Measurements from ENCODE around the gene KRTAP5-1. TPM values are rescaled to one million over a fixed set of nuclear protein-coding genes. Genes with fewer than 3 reads are reported as not detected.

Gene KRTAP5-1
- total RNA-seq, 2 donors from 2014 or later = not detected

DNA sequence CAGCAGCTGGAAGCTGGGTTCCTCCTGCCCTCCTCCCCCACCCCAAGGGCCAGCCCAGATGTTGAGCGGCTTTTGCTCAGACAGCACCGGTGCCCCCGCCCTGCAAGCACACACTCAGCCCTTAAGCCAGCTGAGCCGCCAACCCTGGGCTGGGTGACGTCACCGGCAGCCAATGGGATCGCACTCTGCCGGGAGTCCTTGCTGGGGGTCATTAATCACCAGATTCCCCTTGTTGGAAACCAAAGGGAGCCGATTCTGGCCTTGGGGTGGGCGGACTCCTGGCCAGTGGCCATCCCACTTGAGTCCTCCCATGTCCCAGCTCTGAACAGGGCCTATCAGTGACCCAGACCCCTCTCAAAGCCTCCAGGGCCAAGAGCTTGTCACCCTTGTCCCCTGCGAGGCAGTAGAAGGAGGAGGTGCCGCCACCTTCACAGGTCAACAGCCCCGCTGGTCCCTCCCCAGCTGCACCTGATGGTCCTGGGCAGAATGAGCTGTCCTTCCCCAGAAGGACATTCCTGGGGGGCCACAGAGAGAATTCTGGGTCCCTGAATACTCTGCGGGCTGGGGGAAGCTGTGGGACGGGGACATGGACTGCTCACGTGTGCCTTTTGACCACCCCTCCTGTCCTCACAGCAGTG, 20.4 kb downstream of the KRTAP5-1 start:
- Histone ChIP-seq H3K36me3 (ENCODE audit: control insufficient read depth, insufficient read depth, low read length) (no peaks in the 10 kb centered on the region), H3K27ac (ENCODE audit: low read depth, low read length) (peak overlapping the region; percentile 51), H3K4me1 (ENCODE audit: control insufficient read depth, insufficient read depth, low read length) (peaks cover 17% of the 10 kb centered on the region), H3K9ac (ENCODE audit: extremely low read depth, low read length, poor library complexity, severe bottlenecking) (no peak overlapping the region), H3K4me3 (ENCODE audit: low read length) (no peak overlapping the region), H3K27me3 (ENCODE audit: control insufficient read depth, insufficient read depth, low read length, poor library complexity, severe bottlenecking) (no peaks in the 10 kb centered on the region), H3K9me3 (ENCODE audit: control insufficient read depth, low read length) (no peaks in the 10 kb centered on the region)
- Mint-ChIP-seq H3K27me3 (ENCODE audit: insufficient read depth) (peaks cover 2% of the 10 kb centered on the region), H3K27ac (no peak overlapping the region), H3K36me3 (ENCODE audit: low read depth) (no peaks in the 10 kb centered on the region), H3K4me1 (peaks cover 20% of the 10 kb centered on the region), H3K4me3 (no peak overlapping the region), H3K9me3 (no peaks in the 10 kb centered on the region)
- 47 to 68% methylated on average over 8 to 16 of the region's 16 CpGs for WGBS, 2 experiments (ENCODE audit: insufficient coverage in 1 of 2, insufficient read length in 1 of 2)
- TF ChIP-seq CTCF (conservative IDR thresholded peaks at IDR 0.05) = no peak
- DNase-seq = peak; percentile 92

DNA sequence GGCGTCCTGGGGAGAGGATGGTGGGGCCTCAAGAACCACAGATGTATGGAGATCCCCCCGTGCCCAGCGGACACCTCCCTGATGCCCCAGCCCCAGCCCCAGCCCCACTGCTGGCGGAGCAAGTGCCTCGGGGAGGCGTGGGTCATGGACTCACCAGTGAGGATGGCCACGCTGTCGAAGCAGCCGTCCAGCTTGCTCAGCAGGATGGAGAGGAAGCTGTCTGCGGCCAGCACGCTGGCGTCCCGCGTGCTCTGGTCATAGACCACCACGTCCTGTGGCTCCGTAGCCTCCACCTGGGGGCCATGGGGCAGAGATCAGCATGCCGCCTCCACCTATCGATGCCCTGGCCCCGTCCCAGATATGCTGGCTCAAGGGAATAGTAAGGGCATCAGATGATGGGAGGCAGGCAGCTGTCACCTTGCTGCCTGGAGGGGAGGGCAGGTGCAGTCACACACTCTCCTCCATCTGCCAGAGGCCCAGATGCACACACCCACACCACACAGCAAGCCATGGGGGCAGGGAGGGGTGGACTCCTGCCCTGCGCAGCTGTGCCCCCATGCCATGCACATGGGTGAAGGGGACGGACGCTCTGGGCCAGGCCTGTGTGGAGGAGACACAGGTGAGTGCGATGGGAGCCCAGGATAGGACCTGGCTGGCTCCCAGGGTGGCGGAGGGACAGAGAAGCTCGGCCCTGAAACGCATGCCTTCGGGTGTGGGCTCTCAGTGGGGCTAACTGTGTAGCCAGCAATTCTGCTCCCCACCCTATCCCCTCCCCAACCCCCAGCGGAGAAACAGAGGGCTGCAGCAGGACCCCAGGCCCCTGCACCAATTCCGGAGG, 21.2 kb downstream of the KRTAP5-1 start:
- H3K4me3 ChIP-seq (ENCODE audit: low read length) = no peak overlapping the region
- H3K27me3 ChIP-seq (ENCODE audit: control insufficient read depth, insufficient read depth, low read length, poor library complexity, severe bottlenecking) = no peaks in the 10 kb centered on the region
- WGBS, 2 experiments (ENCODE audit: insufficient coverage in 1 of 2, insufficient read length in 1 of 2) = 88 to 95% methylated on average over 16 to 29 of the region's 29 CpGs
- H3K36me3 ChIP-seq (ENCODE audit: control insufficient read depth, insufficient read depth, low read length) = no peaks in the 10 kb centered on the region
- Mint-ChIP-seq H3K27me3 (ENCODE audit: insufficient read depth) (no peaks in the 10 kb centered on the region), H3K4me3 (no peak overlapping the region), H3K9me3 (no peaks in the 10 kb centered on the region), H3K36me3 (ENCODE audit: low read depth) (no peaks in the 10 kb centered on the region), H3K27ac (no peak overlapping the region), H3K4me1 (peaks cover 14% of the 10 kb centered on the region)
- no peak overlapping the region for H3K27ac ChIP-seq (ENCODE audit: low read depth, low read length)
- peaks cover 17% of the 10 kb centered on the region for H3K4me1 ChIP-seq (ENCODE audit: control insufficient read depth, insufficient read depth, low read length)
- TF ChIP-seq CTCF (conservative IDR thresholded peaks at IDR 0.05) = no peak
- no peak for DNase-seq
- no peak overlapping the region for H3K9ac ChIP-seq (ENCODE audit: extremely low read depth, low read length, poor library complexity, severe bottlenecking)
- H3K9me3 ChIP-seq (ENCODE audit: control insufficient read depth, low read length) = no peaks in the 10 kb centered on the region

DNA sequence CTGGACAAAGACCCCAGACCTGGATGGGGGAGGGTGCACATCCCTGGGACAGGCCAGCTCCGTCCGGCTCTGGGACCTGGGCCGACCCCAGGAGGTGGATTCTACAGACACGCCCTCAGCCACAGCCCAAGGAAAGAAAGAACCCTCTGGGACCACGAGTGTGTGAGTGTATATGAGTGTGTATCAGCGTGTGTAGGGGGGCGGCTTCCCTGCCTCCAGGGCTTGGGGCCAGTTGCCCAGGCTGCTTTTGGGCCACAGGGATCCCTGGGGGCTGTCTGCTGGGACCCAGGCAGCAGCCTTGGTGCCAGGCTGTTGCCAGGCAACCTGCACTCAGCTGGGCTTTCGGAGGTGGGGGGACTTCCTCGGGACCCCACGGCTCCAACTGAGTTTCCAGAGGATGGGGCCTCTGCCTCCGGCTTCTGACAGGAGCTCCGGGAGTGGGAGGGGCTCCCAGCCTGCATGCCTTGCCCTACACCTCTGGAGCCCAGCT, 21.9 kb downstream of the KRTAP5-1 start:
- Histone ChIP-seq H3K4me3 (ENCODE audit: low read length) (no peak overlapping the region), H3K9me3 (ENCODE audit: control insufficient read depth, low read length) (no peaks in the 10 kb centered on the region), H3K27ac (ENCODE audit: low read depth, low read length) (no peak overlapping the region), H3K4me1 (ENCODE audit: control insufficient read depth, insufficient read depth, low read length) (peaks cover 14% of the 10 kb centered on the region), H3K27me3 (ENCODE audit: control insufficient read depth, insufficient read depth, low read length, poor library complexity, severe bottlenecking) (no peaks in the 10 kb centered on the region), H3K36me3 (ENCODE audit: control insufficient read depth, insufficient read depth, low read length) (no peaks in the 10 kb centered on the region), H3K9ac (ENCODE audit: extremely low read depth, low read length, poor library complexity, severe bottlenecking) (no peak overlapping the region)
- TF ChIP-seq CTCF (conservative IDR thresholded peaks at IDR 0.05) = no peak
- Mint-ChIP-seq H3K36me3 (ENCODE audit: low read depth) (no peaks in the 10 kb centered on the region), H3K27ac (no peak overlapping the region), H3K4me1 (peaks cover 8% of the 10 kb centered on the region), H3K27me3 (ENCODE audit: insufficient read depth) (no peaks in the 10 kb centered on the region), H3K4me3 (no peak overlapping the region), H3K9me3 (no peaks in the 10 kb centered on the region)
- peak; percentile 26 for DNase-seq
- WGBS, 2 experiments (ENCODE audit: insufficient coverage in 1 of 2, insufficient read length in 1 of 2) = 85 to 93% methylated on average over 6 to 12 of the region's 12 CpGs

Data from endodermal cell (in vitro differentiated cells).